ENCODE data around the gene LRMDA.

The LRMDA gene

GRCh38 chr10:75505840-75506506 lies 74.5 kb downstream of the LRMDA start:
- no peak for DNase-seq (ENCODE audit: extremely low spot score)
- POLR2A ChIA-PET, result no interaction called here
- CTCF ChIA-PET, result interaction anchor here (1.5 kb wide), 1 partner anchor 9 kb away, joined by 7 read pairs; no protein-coding TSS in a partner anchor
- TF ChIP-seq CTCF (IDR thresholded peaks at IDR 0.05; ENCODE audit: control extremely low read depth, extremely low read depth, low read depth, missing control alignments), result no peak

GRCh38 chr10:75506930-75507329 lies 75.5 kb downstream of the LRMDA start:
- POLR2A ChIA-PET, result no interaction called here
- DNase-seq (ENCODE audit: extremely low spot score), result no peak
- CTCF ChIA-PET, result interaction anchor here (1.5 kb wide), 1 partner anchor 10 kb away, joined by 7 read pairs; no protein-coding TSS in a partner anchor
- no peak for TF ChIP-seq CTCF (IDR thresholded peaks at IDR 0.05; ENCODE audit: control extremely low read depth, extremely low read depth, low read depth, missing control alignments)

DNA sequence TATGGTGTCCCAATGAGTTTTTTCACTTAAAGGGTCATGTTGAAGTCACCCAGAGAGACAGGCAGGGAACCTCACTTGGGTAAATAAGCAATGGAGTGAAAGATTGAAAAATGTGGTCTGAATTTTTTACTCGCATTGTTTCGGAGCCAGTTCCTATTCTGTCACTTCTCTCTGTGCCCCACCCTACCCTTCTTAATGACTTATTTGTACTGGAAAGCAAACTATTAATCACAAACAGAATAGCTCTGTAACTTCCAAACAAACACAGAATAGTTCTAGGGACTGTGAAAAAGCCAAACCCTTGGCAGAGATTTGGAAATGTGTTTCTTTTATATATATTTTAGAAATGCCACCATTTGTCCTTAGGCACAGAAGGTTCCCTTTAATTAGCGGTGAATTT lies 76.0 kb downstream of the LRMDA start:
- ChIA-PET CTCF (interaction anchor here (0.7 kb wide), 1 partner anchor 10 kb away, joined by 3 read pairs; no protein-coding TSS in a partner anchor), POLR2A (no interaction called here)
- no peak for DNase-seq (ENCODE audit: extremely low spot score)
- TF ChIP-seq CTCF (IDR thresholded peaks at IDR 0.05; ENCODE audit: control extremely low read depth, extremely low read depth, low read depth, missing control alignments), result no peak

DNA sequence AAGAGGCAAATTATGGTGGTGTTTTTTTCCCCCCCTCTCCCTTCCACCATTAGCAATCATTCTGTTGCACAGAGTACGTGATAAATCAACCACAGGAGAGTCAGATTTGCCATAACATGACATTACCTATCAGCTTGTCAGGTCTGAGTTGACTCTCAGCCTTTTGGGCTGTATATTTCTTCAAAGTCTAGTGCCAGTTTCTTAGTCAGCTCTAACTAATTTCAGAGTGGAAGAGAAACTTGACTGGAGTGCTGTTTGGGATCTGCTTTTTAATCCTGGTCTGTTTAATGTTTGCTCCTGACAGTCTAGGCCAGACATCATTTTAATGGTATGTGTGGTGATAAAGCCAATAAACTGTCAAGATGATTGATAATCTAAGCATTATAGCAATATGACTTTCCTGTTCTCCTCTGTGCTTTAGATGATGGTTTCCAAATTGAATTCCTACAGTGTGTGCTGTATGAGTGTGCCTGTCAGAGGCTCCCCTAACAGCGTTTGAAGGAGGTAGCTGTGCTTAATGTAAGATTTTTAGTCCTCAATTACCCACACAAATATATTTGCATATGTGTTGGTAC lies 76.9 kb downstream of the LRMDA start:
- ChIA-PET POLR2A (no interaction called here), CTCF (no interaction called here)
- DNase-seq (ENCODE audit: extremely low spot score), result no peak
- TF ChIP-seq CTCF (IDR thresholded peaks at IDR 0.05; ENCODE audit: control extremely low read depth, extremely low read depth, low read depth, missing control alignments), result no peak

- ChIA-PET POLR2A (no interaction called here), CTCF (no interaction called here)
- TF ChIP-seq CTCF (IDR thresholded peaks at IDR 0.05; ENCODE audit: control extremely low read depth, extremely low read depth, low read depth, missing control alignments), result no peak
- no peak for DNase-seq (ENCODE audit: extremely low spot score)
Measured at GRCh38 chr10:75508814-75509306, 77.4 kb downstream of the LRMDA start.

DNA sequence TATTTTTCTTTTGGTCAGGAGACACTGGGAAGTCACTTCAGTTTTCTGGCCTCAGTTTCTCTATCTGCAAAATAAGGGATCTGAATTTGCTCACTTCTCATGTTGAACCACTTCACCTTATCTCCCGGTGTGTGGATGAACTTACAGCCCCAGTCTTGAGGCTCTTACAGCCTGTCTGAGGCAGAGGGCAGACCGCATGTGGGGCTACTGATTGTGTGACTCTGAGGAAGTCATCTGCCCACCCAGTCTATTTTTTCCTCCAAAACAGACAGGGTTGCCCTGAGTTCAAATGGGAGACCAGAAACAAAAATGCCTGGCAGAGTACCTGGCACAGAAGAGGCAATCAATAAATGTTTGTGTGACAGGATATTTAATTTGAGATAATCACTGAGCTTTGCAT lies 78.3 kb downstream of the LRMDA start:
- ChIA-PET POLR2A (no interaction called here), CTCF (no interaction called here)
- DNase-seq (ENCODE audit: extremely low spot score), result no peak
- TF ChIP-seq CTCF (IDR thresholded peaks at IDR 0.05; ENCODE audit: control extremely low read depth, extremely low read depth, low read depth, missing control alignments), result no peak

All from GM10248 (cell line).